Karpas-422 (cell line): ENCODE results near the gene CABLES1. TPM values are rescaled to one million over a fixed set of nuclear protein-coding genes. Genes with fewer than 3 reads are reported as not detected.

ENCODE experiments used
- DNase-seq: peaks from one replicate; pipeline ENCODE4 v3.0.0-alpha.2; 2015
- H2AFZ ChIP-seq: fragments of 200-600 bp; sonication (generic); 2 replicates; pipeline ENCODE4 v1.6.1; 2014; ENCODE audit warnings: antibody characterized with exemption, low read length, mixed read lengths
- H3K27ac ChIP-seq: fragments of 200-600 bp; sonication (generic); 2 replicates; pipeline ENCODE4 v1.5.1; 2014; ENCODE audit warnings: mild to moderate bottlenecking, low read length, moderate library complexity
- H3K27me3 ChIP-seq: fragments of 200-600 bp; sonication (generic); 2 replicates; pipeline ENCODE4 v1.6.1; 2014; ENCODE audit warnings: low read length, mixed read lengths
- H3K36me3 ChIP-seq: fragments of 200-600 bp; sonication (generic); 2 replicates; pipeline ENCODE4 v1.6.1; 2014; ENCODE audit warnings: low read length, mixed read lengths; ENCODE audit not compliant: insufficient read depth
- H3K4me1 ChIP-seq: fragments of 200-600 bp; sonication (generic); 2 replicates; pipeline ENCODE4 v1.6.1; 2014; ENCODE audit warnings: mild to moderate bottlenecking, low read length, mixed read lengths
- H3K4me2 ChIP-seq: fragments of 200-600 bp; sonication (generic); 2 replicates; pipeline ENCODE4 v1.6.1; 2014; ENCODE audit warnings: low read length, low read depth, mild to moderate bottlenecking; ENCODE audit not compliant: poor library complexity, severe bottlenecking
- H3K4me3 ChIP-seq: fragments of 200-600 bp; sonication (generic); 2 replicates; pipeline ENCODE4 v1.5.1; 2014; ENCODE audit warnings: mild to moderate bottlenecking, antibody characterized with exemption, low read length, mixed read lengths
- H3K79me2 ChIP-seq: fragments of 200-600 bp; sonication (generic); 2 replicates; pipeline ENCODE4 v1.6.1; 2014; ENCODE audit warnings: mild to moderate bottlenecking, low read length, mixed read lengths
- H3K9ac ChIP-seq: fragments of 200-600 bp; sonication (generic); 2 replicates; pipeline ENCODE4 v1.6.0; 2014; ENCODE audit warnings: low read length
- H3K9me2 ChIP-seq: fragments of 200-600 bp; sonication (generic), shearing (Covaris generic); replicated peaks from 2 replicates; pipeline ENCODE4 v1.6.0; 2014; ENCODE audit warnings: mild to moderate bottlenecking, low read length, moderate library complexity; ENCODE audit not compliant: insufficient read depth
- H3K9me3 ChIP-seq: fragments of 300-700, 200-600 bp; sonication (generic); 2 replicates; pipeline ENCODE4 v1.6.1; 2014; ENCODE audit warnings: low read length, mixed read lengths
- H4K20me1 ChIP-seq: fragments of 200-600 bp; sonication (generic); 2 replicates; pipeline ENCODE4 v1.6.1; 2014; ENCODE audit warnings: mild to moderate bottlenecking, antibody characterized with exemption, low read length, low read depth; ENCODE audit not compliant: insufficient read depth
- total RNA-seq: library from RNA; depleted of rRNA; stranded (reverse); fragments of >200 nt; shearing (Covaris generic); gene quantifications from 2 replicates; pipeline ENCODE4 v1.2.3, GENCODE V29; 2014; ENCODE audit warnings: low replicate concordance

The CABLES1 gene
- total RNA-seq, 1 experiment from 2014 or later: not detected

- H3K36me3 ChIP-seq: no peaks in the 10 kb centered on the region
- no peaks in the 10 kb centered on the region for H3K79me2 ChIP-seq
- peaks cover 24% of the 10 kb centered on the region for H3K4me1 ChIP-seq
- H3K27ac ChIP-seq: no peak overlapping the region
- no peak for DNase-seq
- H3K9me3 ChIP-seq: no peaks in the 10 kb centered on the region
- H3K4me2 ChIP-seq: no peak overlapping the region
- no peaks in the 10 kb centered on the region for H3K9me2 ChIP-seq
- no peaks in the 10 kb centered on the region for H3K27me3 ChIP-seq
- H3K9ac ChIP-seq: no peak overlapping the region
- H3K4me3 ChIP-seq: no peak overlapping the region
- no peak overlapping the region for H2AFZ ChIP-seq
- no peaks in the 10 kb centered on the region for H4K20me1 ChIP-seq
These were observed 123.5 kb downstream of the CABLES1 start for GRCh38 chr18:23258566-23259469.

GRCh38 chr18:23259701-23260681 is 124.7 kb downstream of the CABLES1 start:
- Histone ChIP-seq H3K9me3 (no peaks in the 10 kb centered on the region), H3K27me3 (no peaks in the 10 kb centered on the region), H3K4me3 (no peak overlapping the region; the same call in 1 of the 2 replicates), H3K79me2 (no peaks in the 10 kb centered on the region), H3K27ac (no peak overlapping the region), H3K4me2 (peak overlapping the region; percentile 30), H3K4me1 (peaks cover 24% of the 10 kb centered on the region), H2AFZ (no peak overlapping the region; the same call in 1 of the 2 replicates), H4K20me1 (no peaks in the 10 kb centered on the region), H3K36me3 (no peaks in the 10 kb centered on the region), H3K9me2 (no peaks in the 10 kb centered on the region), H3K9ac (peak overlapping the region; percentile 23)
- DNase-seq: no peak

- Histone ChIP-seq H3K36me3 (no peaks in the 10 kb centered on the region), H3K27me3 (no peaks in the 10 kb centered on the region), H3K79me2 (no peaks in the 10 kb centered on the region), H3K9me3 (no peaks in the 10 kb centered on the region), H3K4me2 (no peak overlapping the region), H3K9me2 (no peaks in the 10 kb centered on the region), H2AFZ (no peak overlapping the region), H4K20me1 (no peaks in the 10 kb centered on the region), H3K4me3 (no peak overlapping the region), H3K27ac (no peak overlapping the region), H3K4me1 (peaks cover 24% of the 10 kb centered on the region), H3K9ac (no peak overlapping the region)
- DNase-seq: no peak
These were observed 125.8 kb downstream of the CABLES1 start for GRCh38 chr18:23260926-23261590.

GRCh38 chr18:23263551-23264235 is 128.4 kb downstream of the CABLES1 start:
- Histone ChIP-seq H4K20me1 (no peaks in the 10 kb centered on the region), H3K4me1 (peaks cover 21% of the 10 kb centered on the region), H3K27me3 (no peaks in the 10 kb centered on the region), H3K27ac (no peak overlapping the region), H3K9me3 (no peaks in the 10 kb centered on the region), H3K9ac (no peak overlapping the region), H3K36me3 (no peaks in the 10 kb centered on the region), H3K9me2 (no peaks in the 10 kb centered on the region), H3K79me2 (no peaks in the 10 kb centered on the region), H2AFZ (no peak overlapping the region), H3K4me2 (no peak overlapping the region), H3K4me3 (no peak overlapping the region)
- no peak for DNase-seq

- no peak overlapping the region for H3K4me3 ChIP-seq
- no peak for DNase-seq
- H4K20me1 ChIP-seq: no peaks in the 10 kb centered on the region
- no peak overlapping the region for H3K4me2 ChIP-seq
- no peaks in the 10 kb centered on the region for H3K79me2 ChIP-seq
- no peak overlapping the region for H2AFZ ChIP-seq
- H3K27ac ChIP-seq: no peak overlapping the region
- H3K27me3 ChIP-seq: no peaks in the 10 kb centered on the region
- H3K36me3 ChIP-seq: no peaks in the 10 kb centered on the region
- no peak overlapping the region for H3K9ac ChIP-seq
- no peaks in the 10 kb centered on the region for H3K4me1 ChIP-seq
- H3K9me3 ChIP-seq: peaks cover 2% of the 10 kb centered on the region; the same call in 1 of the 2 replicates
- no peaks in the 10 kb centered on the region for H3K9me2 ChIP-seq
These were observed 130.6 kb downstream of the CABLES1 start for GRCh38 chr18:23265682-23266399.

- Histone ChIP-seq H3K36me3 (no peaks in the 10 kb centered on the region), H3K79me2 (no peaks in the 10 kb centered on the region), H3K27me3 (no peaks in the 10 kb centered on the region; the same call in 1 of the 2 replicates), H3K4me2 (no peak overlapping the region), H3K9ac (no peak overlapping the region), H3K9me3 (peaks cover 2% of the 10 kb centered on the region; the same call in 1 of the 2 replicates), H3K4me3 (no peak overlapping the region), H3K9me2 (no peaks in the 10 kb centered on the region), H3K4me1 (no peaks in the 10 kb centered on the region), H2AFZ (no peak overlapping the region), H3K27ac (no peak overlapping the region), H4K20me1 (no peaks in the 10 kb centered on the region)
- DNase-seq: no peak
These were observed 131.6 kb downstream of the CABLES1 start for GRCh38 chr18:23266717-23267446.

GRCh38 chr18:23267447-23267776 is 132.1 kb downstream of the CABLES1 start:
- Histone ChIP-seq H3K4me3 (no peak overlapping the region), H3K9me2 (no peaks in the 10 kb centered on the region), H3K9ac (no peak overlapping the region), H4K20me1 (no peaks in the 10 kb centered on the region), H3K27ac (no peak overlapping the region), H2AFZ (no peak overlapping the region), H3K9me3 (peaks cover 2% of the 10 kb centered on the region; the same call in 1 of the 2 replicates), H3K27me3 (no peaks in the 10 kb centered on the region; the same call in 1 of the 2 replicates), H3K36me3 (no peaks in the 10 kb centered on the region), H3K4me2 (no peak overlapping the region), H3K79me2 (no peaks in the 10 kb centered on the region), H3K4me1 (no peaks in the 10 kb centered on the region)
- no peak for DNase-seq
